GM19023 (cell line): ENCODE measurements around the gene FUT7.
"Not testable (repeated sequence)": the region's sequence is repeated elsewhere in the genome, so short reads cannot be mapped to it uniquely, and the experiment has no call there.

Experiments
- ATAC-seq: cut with Tn5 transposase; IDR thresholded peaks from one replicate; pipeline ENCODE4 v1.9.1; 2021; ENCODE audit warnings: mild to moderate bottlenecking, moderate library complexity; ENCODE audit not compliant: unreplicated experiment

The FUT7 gene

GRCh38 chr9:137066096-137066861, 34.4 kb upstream of the FUT7 start:
- ATAC-seq, result no peak

GRCh38 chr9:137065336-137065967, 33.6 kb upstream of the FUT7 start:
- ATAC-seq, result no peak

- no peak for ATAC-seq
Measured at GRCh38 chr9:137064880-137065164, 32.9 kb upstream of the FUT7 start.

GRCh38 chr9:137064027-137064879, 32.4 kb upstream of the FUT7 start:
- ATAC-seq, result no peak

GRCh38 chr9:137063311-137064026, 31.6 kb upstream of the FUT7 start:
- ATAC-seq, result no peak

GRCh38 chr9:137062798-137063197, 30.9 kb upstream of the FUT7 start:
- ATAC-seq, result not testable (repeated sequence)

GRCh38 chr9:137062384-137062783, 30.5 kb upstream of the FUT7 start:
- no peak for ATAC-seq

- no peak for ATAC-seq
Measured at GRCh38 chr9:137058521-137059234, 26.8 kb upstream of the FUT7 start.

GRCh38 chr9:137057545-137057944, 25.7 kb upstream of the FUT7 start:
- no peak for ATAC-seq

- ATAC-seq, result no peak
Measured at GRCh38 chr9:137056739-137057415, 25.0 kb upstream of the FUT7 start.

- ATAC-seq, result no peak
Measured at GRCh38 chr9:137055385-137056364, 23.8 kb upstream of the FUT7 start.

- no peak for ATAC-seq
Measured at GRCh38 chr9:137054932-137055384, 23.1 kb upstream of the FUT7 start.

- ATAC-seq, result no peak
Measured at GRCh38 chr9:137053944-137054931, 22.4 kb upstream of the FUT7 start, which contains the start of gene ENTPD2. Gene ENTPD2 (minus strand): TSS chr9:137054061. CDS start chr9:137053997, 64 bp downstream.

GRCh38 chr9:137052998-137053943, 21.4 kb upstream of the FUT7 start:
- no peak for ATAC-seq

GRCh38 chr9:137052293-137052692, 20.4 kb upstream of the FUT7 start:
- no peak for ATAC-seq

GRCh38 chr9:137051145-137051724, 19.3 kb upstream of the FUT7 start:
- no peak for ATAC-seq
